ENCODE measurements around the gene ESRP2. TPM values are rescaled to one million over a fixed set of nuclear protein-coding genes. Genes with fewer than 3 reads are reported as not detected.

The ESRP2 gene
- total RNA-seq, 1 experiment from 2014 or later: not detected

DNA sequence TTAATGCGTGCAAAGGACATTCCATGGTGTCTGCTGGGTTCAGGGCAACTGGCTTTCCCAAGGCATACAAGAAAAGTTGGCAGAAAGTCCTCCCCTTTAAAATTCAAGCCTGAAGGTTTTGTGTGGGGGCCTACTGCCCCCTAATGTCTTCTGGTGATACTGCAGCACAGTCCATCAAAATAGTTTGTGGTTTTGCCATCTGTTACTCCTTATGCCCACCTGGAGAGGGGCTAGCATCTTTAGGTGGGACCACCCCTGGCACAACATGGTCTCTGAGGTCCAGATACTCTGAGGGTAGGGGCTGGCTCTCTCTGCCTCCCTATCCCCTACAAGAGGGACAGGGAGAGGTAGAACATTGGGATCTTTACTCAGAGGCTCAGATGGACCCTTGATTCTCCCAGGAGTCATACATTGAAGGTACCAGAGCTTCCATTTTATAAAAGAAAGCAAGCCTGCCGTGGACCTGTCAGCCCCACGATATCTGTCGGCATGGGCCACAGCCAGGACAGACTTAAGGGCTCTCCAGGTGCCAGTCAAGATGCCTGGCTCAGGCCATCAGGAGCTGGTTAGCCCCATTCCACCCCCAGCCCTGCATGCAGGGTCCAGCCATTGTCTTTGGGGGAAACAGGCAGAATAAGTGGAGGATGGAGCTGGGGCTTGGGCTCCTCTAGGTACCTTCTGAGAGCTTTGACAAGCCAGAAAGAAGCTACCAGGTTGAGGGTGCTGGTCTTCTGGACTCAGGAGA, 6.3 kb downstream of the ESRP2 start:
- peak; percentile 81 for DNase-seq
- H3K79me2 ChIP-seq (ENCODE audit: low read length): peaks cover 11% of the 10 kb centered on the region
- no peak overlapping the region for H2AFZ ChIP-seq (ENCODE audit: low read length)
- H3K36me3 ChIP-seq (ENCODE audit: insufficient read depth, low read length): no peaks in the 10 kb centered on the region
- no peak overlapping the region for H3K27ac ChIP-seq (ENCODE audit: low read length)
- peaks cover 43% of the 10 kb centered on the region for H3K4me1 ChIP-seq (ENCODE audit: low read length)
- H3K9ac ChIP-seq (ENCODE audit: low read length): no peak overlapping the region
- no peak overlapping the region for H3K4me3 ChIP-seq (ENCODE audit: low read length)
- H3K27me3 ChIP-seq (ENCODE audit: low read length): no peaks in the 10 kb centered on the region
- no peak overlapping the region for H3K4me2 ChIP-seq (ENCODE audit: low read depth, low read length, poor library complexity, severe bottlenecking)
- no peaks in the 10 kb centered on the region for H3K9me3 ChIP-seq (ENCODE audit: low read length)
- H4K20me1 ChIP-seq (ENCODE audit: insufficient read depth, low read depth, low read length): no peaks in the 10 kb centered on the region
- no peaks in the 10 kb centered on the region for H3K9me2 ChIP-seq (replicated peaks; ENCODE audit: insufficient read depth, low read length)

DNA sequence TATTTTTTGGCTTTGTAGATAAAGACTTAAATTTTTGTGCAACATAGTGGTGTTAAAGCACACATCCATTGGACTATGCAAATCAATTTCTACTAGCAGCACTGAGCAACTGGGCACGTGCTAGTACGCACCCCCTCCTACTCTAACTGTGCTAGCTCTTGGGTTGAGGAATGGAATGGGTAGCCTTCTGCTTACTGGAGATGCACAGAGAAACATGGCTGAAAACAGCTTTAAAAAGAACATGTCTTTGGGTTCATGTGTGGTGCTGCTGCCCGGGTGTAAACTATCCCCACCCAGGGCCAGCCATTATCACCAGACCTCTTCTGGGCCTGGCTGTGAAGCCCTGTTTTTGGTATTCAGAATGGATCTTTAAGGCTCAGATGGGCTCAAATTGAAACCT, 7.3 kb downstream of the ESRP2 start:
- Histone ChIP-seq H3K4me2 (ENCODE audit: low read depth, low read length, poor library complexity, severe bottlenecking) (no peak overlapping the region), H3K4me1 (ENCODE audit: low read length) (peaks cover 40% of the 10 kb centered on the region), H2AFZ (ENCODE audit: low read length) (no peak overlapping the region), H3K9me2 (replicated peaks; ENCODE audit: insufficient read depth, low read length) (no peaks in the 10 kb centered on the region), H3K79me2 (ENCODE audit: low read length) (peaks cover 11% of the 10 kb centered on the region), H3K27me3 (ENCODE audit: low read length) (no peaks in the 10 kb centered on the region), H3K9ac (ENCODE audit: low read length) (no peak overlapping the region), H3K9me3 (ENCODE audit: low read length) (no peaks in the 10 kb centered on the region), H3K36me3 (ENCODE audit: insufficient read depth, low read length) (no peaks in the 10 kb centered on the region), H3K27ac (ENCODE audit: low read length) (peak overlapping the region; percentile 69), H4K20me1 (ENCODE audit: insufficient read depth, low read depth, low read length) (no peaks in the 10 kb centered on the region), H3K4me3 (ENCODE audit: low read length) (no peak overlapping the region)
- DNase-seq: no peak

DNA sequence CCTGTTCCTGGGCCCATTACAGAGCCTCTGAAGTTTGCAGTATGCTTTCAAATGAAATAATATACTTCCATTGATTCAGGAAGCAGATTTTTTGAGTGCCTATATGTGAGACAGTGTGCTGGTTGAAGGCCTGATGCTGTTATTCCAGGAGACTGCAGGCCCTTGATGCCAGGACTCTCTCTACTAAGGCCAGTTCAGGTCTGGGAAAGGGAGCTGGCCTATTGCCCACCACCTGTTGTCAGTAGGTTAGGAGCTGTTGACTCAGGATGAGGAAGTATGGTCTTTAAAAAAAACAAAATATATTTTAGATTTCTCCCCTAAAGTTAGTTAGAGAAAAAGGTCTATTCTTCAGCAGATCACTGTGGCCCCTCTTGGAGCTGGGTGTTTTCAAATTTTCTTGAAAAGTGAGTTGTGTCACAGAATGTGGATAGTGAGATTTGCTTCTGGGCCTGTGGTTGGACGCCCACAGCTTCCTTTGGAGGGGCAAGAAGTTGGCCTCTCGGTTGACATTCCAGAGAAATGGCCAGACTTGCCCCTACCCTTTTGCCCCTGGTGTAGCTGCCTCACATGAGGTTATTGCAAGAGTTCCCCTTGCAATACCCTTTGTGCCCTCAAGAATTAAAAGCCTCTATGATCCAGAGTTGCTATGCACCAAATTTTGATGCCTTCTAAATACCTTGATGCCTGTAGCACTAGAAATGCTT, 7.9 kb downstream of the ESRP2 start:
- peak overlapping the region; percentile 69 for H3K27ac ChIP-seq (ENCODE audit: low read length)
- H3K79me2 ChIP-seq (ENCODE audit: low read length): peaks cover 15% of the 10 kb centered on the region
- no peaks in the 10 kb centered on the region for H3K36me3 ChIP-seq (ENCODE audit: insufficient read depth, low read length)
- no peaks in the 10 kb centered on the region for H3K9me3 ChIP-seq (ENCODE audit: low read length)
- no peak overlapping the region for H3K9ac ChIP-seq (ENCODE audit: low read length)
- H3K4me2 ChIP-seq (ENCODE audit: low read depth, low read length, poor library complexity, severe bottlenecking): no peak overlapping the region
- H2AFZ ChIP-seq (ENCODE audit: low read length): no peak overlapping the region
- no peak overlapping the region for H3K4me3 ChIP-seq (ENCODE audit: low read length)
- H4K20me1 ChIP-seq (ENCODE audit: insufficient read depth, low read depth, low read length): no peaks in the 10 kb centered on the region
- no peaks in the 10 kb centered on the region for H3K9me2 ChIP-seq (replicated peaks; ENCODE audit: insufficient read depth, low read length)
- H3K4me1 ChIP-seq (ENCODE audit: low read length): peaks cover 41% of the 10 kb centered on the region
- no peak for DNase-seq
- no peaks in the 10 kb centered on the region for H3K27me3 ChIP-seq (ENCODE audit: low read length)

DNA sequence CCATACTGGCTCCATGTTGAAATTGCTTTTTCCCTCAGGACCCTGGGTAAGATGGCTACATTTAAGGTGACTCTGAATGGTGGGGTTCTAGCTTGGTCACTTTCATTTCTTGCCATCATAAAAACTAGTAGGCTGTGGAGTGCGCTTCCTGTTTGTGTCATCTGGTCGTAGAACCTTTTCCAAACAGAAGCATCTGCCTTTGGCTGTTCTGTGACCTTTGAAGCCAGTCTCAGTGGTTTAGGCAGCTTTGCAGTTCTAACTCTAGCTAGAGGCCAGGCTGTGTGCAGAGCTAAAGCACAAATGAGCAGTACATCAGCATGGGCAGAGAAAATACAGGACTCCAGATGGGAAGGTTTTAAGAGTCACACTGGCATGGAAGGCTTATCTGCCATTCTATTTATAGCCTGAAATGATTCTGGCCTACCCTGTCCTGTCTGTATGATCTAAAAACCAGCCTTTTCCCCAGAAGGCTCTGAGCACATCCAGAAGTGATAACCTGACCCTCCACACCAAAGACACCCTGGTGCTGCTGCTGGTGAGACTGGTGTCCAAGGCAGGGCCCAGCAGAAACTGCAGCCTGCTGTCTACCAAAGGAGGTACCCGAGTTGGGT, 8.6 kb downstream of the ESRP2 start:
- H3K36me3 ChIP-seq (ENCODE audit: insufficient read depth, low read length): no peaks in the 10 kb centered on the region
- H3K27ac ChIP-seq (ENCODE audit: low read length): peak overlapping the region; percentile 69
- DNase-seq: no peak

DNA sequence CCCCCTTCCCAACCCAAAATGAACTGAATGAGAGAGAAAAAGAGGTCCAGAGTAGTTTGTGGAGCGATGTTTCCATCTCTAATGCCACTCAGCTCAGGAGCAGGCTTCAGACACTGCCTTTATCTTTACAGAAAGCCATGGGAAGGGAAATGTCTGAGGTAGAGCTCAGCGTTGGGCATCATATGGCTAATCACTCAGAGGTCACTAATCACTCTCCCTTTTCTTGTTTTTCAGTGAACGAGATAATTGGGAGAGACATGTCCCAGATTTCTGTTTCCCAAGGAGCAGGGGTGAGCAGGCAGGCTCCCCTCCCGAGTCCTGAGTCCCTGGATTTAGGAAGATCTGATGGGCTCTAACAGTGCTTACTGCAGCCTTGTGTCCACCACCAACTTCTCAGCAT, 9.8 kb downstream of the ESRP2 start:
- Histone ChIP-seq H3K36me3 (ENCODE audit: insufficient read depth, low read length) (no peaks in the 10 kb centered on the region), H3K27ac (ENCODE audit: low read length) (peak overlapping the region; percentile 50; the same call in 1 of the 2 replicates)

More for the DNA sequence above, 8.6 kb downstream of the ESRP2 start:
- peaks cover 22% of the 10 kb centered on the region for H3K79me2 ChIP-seq (ENCODE audit: low read length)
- peaks cover 48% of the 10 kb centered on the region for H3K4me1 ChIP-seq (ENCODE audit: low read length)
- no peak overlapping the region for H3K4me3 ChIP-seq (ENCODE audit: low read length)
- H3K4me2 ChIP-seq (ENCODE audit: low read depth, low read length, poor library complexity, severe bottlenecking): no peak overlapping the region
- H3K9me3 ChIP-seq (ENCODE audit: low read length): no peaks in the 10 kb centered on the region
- H4K20me1 ChIP-seq (ENCODE audit: insufficient read depth, low read depth, low read length): no peaks in the 10 kb centered on the region
- H3K9ac ChIP-seq (ENCODE audit: low read length): no peak overlapping the region
- no peak overlapping the region for H2AFZ ChIP-seq (ENCODE audit: low read length)
- no peaks in the 10 kb centered on the region for H3K9me2 ChIP-seq (replicated peaks; ENCODE audit: insufficient read depth, low read length)
- H3K27me3 ChIP-seq (ENCODE audit: low read length): no peaks in the 10 kb centered on the region

DNA sequence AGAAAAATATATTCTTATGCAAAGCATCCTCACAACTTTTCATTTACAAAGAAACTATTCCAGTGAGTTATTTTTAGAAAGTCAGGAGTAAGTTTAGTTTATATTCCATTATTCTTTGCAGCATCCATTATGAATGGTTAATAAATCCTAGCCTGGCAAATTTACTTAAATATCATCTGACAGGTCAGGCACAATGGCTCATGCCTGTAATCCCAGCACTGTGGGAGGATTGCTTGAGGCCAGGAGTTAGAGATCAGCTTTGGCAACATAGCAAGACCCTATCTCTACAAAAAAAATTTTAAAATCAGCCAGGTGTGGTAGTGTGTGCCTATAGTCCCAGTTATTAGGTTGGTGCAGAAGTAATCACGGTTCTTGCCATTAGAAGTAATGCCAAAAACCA, 12.9 kb downstream of the ESRP2 start:
- Histone ChIP-seq H3K27me3 (ENCODE audit: low read length) (no peaks in the 10 kb centered on the region), H3K9me2 (replicated peaks; ENCODE audit: insufficient read depth, low read length) (no peaks in the 10 kb centered on the region), H2AFZ (ENCODE audit: low read length) (no peak overlapping the region), H3K4me1 (ENCODE audit: low read length) (peaks cover 68% of the 10 kb centered on the region), H3K36me3 (ENCODE audit: insufficient read depth, low read length) (no peaks in the 10 kb centered on the region), H3K4me2 (ENCODE audit: low read depth, low read length, poor library complexity, severe bottlenecking) (no peak overlapping the region), H4K20me1 (ENCODE audit: insufficient read depth, low read depth, low read length) (no peaks in the 10 kb centered on the region), H3K79me2 (ENCODE audit: low read length) (peaks cover 43% of the 10 kb centered on the region), H3K4me3 (ENCODE audit: low read length) (no peak overlapping the region), H3K27ac (ENCODE audit: low read length) (peak overlapping the region; percentile 67), H3K9me3 (ENCODE audit: low read length) (no peaks in the 10 kb centered on the region), H3K9ac (ENCODE audit: low read length) (no peak overlapping the region)
- DNase-seq: no peak

More for the DNA sequence above, 9.8 kb downstream of the ESRP2 start:
- no peaks in the 10 kb centered on the region for H4K20me1 ChIP-seq (ENCODE audit: insufficient read depth, low read depth, low read length)
- H3K27me3 ChIP-seq (ENCODE audit: low read length): no peaks in the 10 kb centered on the region
- H3K4me1 ChIP-seq (ENCODE audit: low read length): peaks cover 60% of the 10 kb centered on the region
- no peaks in the 10 kb centered on the region for H3K9me2 ChIP-seq (replicated peaks; ENCODE audit: insufficient read depth, low read length)
- H3K9me3 ChIP-seq (ENCODE audit: low read length): no peaks in the 10 kb centered on the region
- no peak overlapping the region for H3K9ac ChIP-seq (ENCODE audit: low read length)
- no peak overlapping the region for H3K4me2 ChIP-seq (ENCODE audit: low read depth, low read length, poor library complexity, severe bottlenecking)
- H3K79me2 ChIP-seq (ENCODE audit: low read length): peaks cover 32% of the 10 kb centered on the region
- DNase-seq: no peak
- H3K4me3 ChIP-seq (ENCODE audit: low read length): no peak overlapping the region
- H2AFZ ChIP-seq (ENCODE audit: low read length): no peak overlapping the region

DNA sequence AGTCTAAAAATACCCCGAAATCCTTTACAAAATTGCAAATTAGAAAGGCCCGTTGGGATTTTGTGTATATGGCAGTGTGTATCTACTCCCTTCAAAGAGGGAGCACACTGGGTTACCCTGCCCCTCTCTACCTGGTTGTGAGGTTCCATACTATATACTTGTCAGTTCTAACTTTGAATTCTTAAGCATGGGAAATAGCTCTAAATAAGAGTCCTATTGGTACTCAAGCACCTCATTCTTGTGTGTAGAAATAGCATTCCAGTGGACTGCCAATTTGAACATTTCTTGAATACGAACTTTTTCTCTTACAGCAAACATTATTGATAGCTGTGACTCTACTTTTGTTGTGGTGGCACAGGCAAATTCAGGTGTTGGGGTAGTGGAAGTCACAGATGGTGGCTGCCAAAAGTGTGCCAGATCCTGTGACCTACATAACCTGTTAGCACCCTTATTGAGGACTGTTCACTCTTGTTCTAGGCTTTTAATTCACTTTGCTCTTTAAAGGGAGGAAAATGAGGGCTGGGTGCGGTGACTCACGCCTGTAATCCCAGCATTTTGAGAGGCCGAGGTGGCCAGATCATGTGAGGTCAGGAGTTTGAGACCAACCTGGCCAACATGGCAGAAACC, 16.1 kb downstream of the ESRP2 start:
- H3K4me2 ChIP-seq (ENCODE audit: low read depth, low read length, poor library complexity, severe bottlenecking): peak overlapping the region; percentile 48
- H4K20me1 ChIP-seq (ENCODE audit: insufficient read depth, low read depth, low read length): no peaks in the 10 kb centered on the region
- H3K27me3 ChIP-seq (ENCODE audit: low read length): no peaks in the 10 kb centered on the region
- H3K4me1 ChIP-seq (ENCODE audit: low read length): peaks cover 48% of the 10 kb centered on the region
- peak overlapping the region; percentile 61 for H3K27ac ChIP-seq (ENCODE audit: low read length)
- peaks cover 56% of the 10 kb centered on the region for H3K79me2 ChIP-seq (ENCODE audit: low read length)
- DNase-seq: no peak
- no peak overlapping the region; the same call in 1 of the 2 replicates for H3K9ac ChIP-seq (ENCODE audit: low read length)
- no peak overlapping the region for H3K4me3 ChIP-seq (ENCODE audit: low read length)
- no peaks in the 10 kb centered on the region for H3K9me2 ChIP-seq (replicated peaks; ENCODE audit: insufficient read depth, low read length)
- no peaks in the 10 kb centered on the region for H3K36me3 ChIP-seq (ENCODE audit: insufficient read depth, low read length)
- H3K9me3 ChIP-seq (ENCODE audit: low read length): no peaks in the 10 kb centered on the region
- no peak overlapping the region for H2AFZ ChIP-seq (ENCODE audit: low read length)

DNA sequence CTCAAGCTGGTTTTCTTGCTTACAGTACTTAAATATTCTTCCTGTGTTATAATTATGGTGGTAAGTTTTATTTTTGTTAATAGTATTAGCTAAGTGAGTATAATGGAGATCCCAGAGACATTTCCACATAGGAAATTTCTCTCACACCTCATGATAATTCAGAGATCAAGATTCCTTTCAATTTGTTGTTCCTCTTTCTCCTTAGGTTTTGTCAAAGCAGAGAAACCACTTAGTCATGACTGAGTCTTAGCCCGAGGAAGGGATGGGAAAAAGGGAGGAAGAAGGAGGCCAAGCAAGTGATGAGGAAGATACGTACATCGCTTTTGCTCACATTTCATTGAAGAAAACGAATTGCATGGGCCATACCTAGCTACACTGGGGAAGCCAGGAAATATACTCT, 18.4 kb downstream of the ESRP2 start:
- no peaks in the 10 kb centered on the region for H4K20me1 ChIP-seq (ENCODE audit: insufficient read depth, low read depth, low read length)
- H3K4me3 ChIP-seq (ENCODE audit: low read length): no peak overlapping the region
- H3K4me1 ChIP-seq (ENCODE audit: low read length): peaks cover 57% of the 10 kb centered on the region
- no peak overlapping the region for H3K9ac ChIP-seq (ENCODE audit: low read length)
- no peak overlapping the region for H3K4me2 ChIP-seq (ENCODE audit: low read depth, low read length, poor library complexity, severe bottlenecking)
- H3K36me3 ChIP-seq (ENCODE audit: insufficient read depth, low read length): no peaks in the 10 kb centered on the region
- H2AFZ ChIP-seq (ENCODE audit: low read length): no peak overlapping the region
- no peak overlapping the region for H3K27ac ChIP-seq (ENCODE audit: low read length)
- no peaks in the 10 kb centered on the region for H3K9me2 ChIP-seq (replicated peaks; ENCODE audit: insufficient read depth, low read length)
- peak; percentile 36 for DNase-seq
- H3K27me3 ChIP-seq (ENCODE audit: low read length): no peaks in the 10 kb centered on the region
- no peaks in the 10 kb centered on the region for H3K9me3 ChIP-seq (ENCODE audit: low read length)
- peaks cover 61% of the 10 kb centered on the region for H3K79me2 ChIP-seq (ENCODE audit: low read length)
